Endodermal cell (in vitro differentiated cells): ENCODE results near the gene DCTD. TPM values are rescaled to one million over a fixed set of nuclear protein-coding genes. Genes with fewer than 3 reads are reported as not detected.

Source experiments
- DNase-seq: peaks from one replicate; pipeline ENCODE4 v3.0.0-alpha.2; 2017
- H3K27ac ChIP-seq: 2 replicates; pipeline ENCODE4 v1.5.1; 2013; ENCODE audit warnings: mild to moderate bottlenecking, low read depth, low read length, moderate library complexity
- H3K27me3 ChIP-seq: 2 replicates; pipeline ENCODE4 v1.6.1; 2013; ENCODE audit warnings: mild to moderate bottlenecking, low read length, moderate library complexity; ENCODE audit not compliant: insufficient read depth, control insufficient read depth, poor library complexity, severe bottlenecking
- H3K36me3 ChIP-seq: 2 replicates; pipeline ENCODE4 v1.7.0; 2013; ENCODE audit warnings: mild to moderate bottlenecking, low read length, moderate library complexity; ENCODE audit not compliant: control insufficient read depth, insufficient read depth
- H3K4me1 ChIP-seq: one replicate; pipeline ENCODE4 v1.7.0; 2013; ENCODE audit warnings: low read length; ENCODE audit not compliant: control insufficient read depth, insufficient read depth
- H3K4me3 ChIP-seq: 2 replicates; pipeline ENCODE4 v1.5.1; 2013; ENCODE audit warnings: mild to moderate bottlenecking, low read length, moderate library complexity
- H3K9ac ChIP-seq: 2 replicates; pipeline ENCODE4 v1.6.1; 2013; ENCODE audit warnings: mild to moderate bottlenecking, low read length, moderate library complexity; ENCODE audit not compliant: poor library complexity, severe bottlenecking; ENCODE audit errors: extremely low read depth
- H3K9me3 ChIP-seq: 2 replicates; pipeline ENCODE4 v1.6.1; 2013; ENCODE audit warnings: mild to moderate bottlenecking, low read length, moderate library complexity; ENCODE audit not compliant: control insufficient read depth
- H3K27ac Mint-ChIP-seq: 2 replicates; pipeline ENCODE4 v1.8.0; 2020; ENCODE audit warnings: mixed read lengths
- H3K27me3 Mint-ChIP-seq: 2 replicates; pipeline ENCODE4 v1.8.0; 2021; ENCODE audit warnings: mild to moderate bottlenecking, mixed read lengths; ENCODE audit not compliant: insufficient read depth
- H3K36me3 Mint-ChIP-seq: 2 replicates; pipeline ENCODE4 v1.8.0; 2020; ENCODE audit warnings: low read depth, mixed read lengths
- H3K4me1 Mint-ChIP-seq: 2 replicates; pipeline ENCODE4 v1.8.0; 2020; ENCODE audit warnings: mixed read lengths
- H3K4me3 Mint-ChIP-seq: 2 replicates; pipeline ENCODE4 v1.8.0; 2020; ENCODE audit warnings: mild to moderate bottlenecking, moderate library complexity, mixed read lengths
- H3K9me3 Mint-ChIP-seq: 2 replicates; pipeline ENCODE4 v1.8.0; 2020; ENCODE audit warnings: mild to moderate bottlenecking, mixed read lengths
- WGBS, 2 experiments: methylation state at CpG; one replicate each; pipeline versions ENCODE4 v1.1.5 to v1.1.7; 2013; ENCODE audit warnings: missing lambda C conversion rate in 2 of 2, mixed read lengths in 1 of 2; ENCODE audit not compliant: insufficient coverage in 1 of 2, insufficient read length in 1 of 2; 5-methylcytosine and 5-hydroxymethylcytosine counted together
- total RNA-seq, 2 donors: library from RNA; stranded (reverse); fragmentation: NEBNext Ultra II Directional in 1 of 2; extraction: Animal tissue kit (Norgen Biotek cat#: 25700) in 1 of 2; gene quantifications; 2 replicates in 1 of 2; 3 replicates in 1 of 2; pipeline ENCODE4 v1.2.1, GENCODE V29; 2021
- TF ChIP-seq, protein P1 (sequence below): fragments of 200-600 bp; sonication (generic); conservative IDR thresholded peaks from 2 replicates; pipeline ENCODE4 v1.5.0; 2021; ENCODE audit warnings: antibody characterized with exemption, mild to moderate bottlenecking

Gene DCTD
- total RNA-seq, 2 donors from 2014 or later: 104 to 111 TPM

DNA sequence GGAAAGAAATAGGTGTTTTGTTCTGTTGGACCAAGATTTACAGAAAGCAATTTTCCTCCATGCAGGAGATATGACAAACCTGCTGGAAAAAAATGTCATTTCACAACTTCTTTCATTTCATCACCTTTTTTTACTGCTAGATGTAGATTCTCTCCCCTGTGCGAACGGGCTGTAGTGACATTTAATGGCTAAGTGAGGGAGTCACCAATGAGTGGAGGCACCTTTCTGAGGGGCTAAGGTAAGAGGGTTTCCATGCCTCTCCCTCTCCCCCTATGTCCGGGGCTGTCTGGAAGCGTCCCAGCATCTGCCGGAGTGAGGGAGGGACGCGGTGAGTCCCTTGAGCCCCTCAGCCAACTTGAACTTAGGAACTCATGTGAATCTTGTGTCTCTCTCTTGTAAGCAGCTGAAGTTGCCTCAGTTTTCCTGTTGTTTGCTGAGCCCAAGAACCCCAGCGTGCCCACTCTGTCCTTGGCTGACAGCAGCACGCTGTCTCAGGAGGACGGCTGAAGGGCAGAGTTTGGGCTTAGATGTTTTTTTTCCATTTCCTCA, 42.3 kb downstream of the DCTD start:
- Histone ChIP-seq H3K4me3 (no peak overlapping the region), H3K9ac (no peak overlapping the region), H3K27ac (peak overlapping the region; percentile 53), H3K27me3 (no peaks in the 10 kb centered on the region), H3K9me3 (no peaks in the 10 kb centered on the region), H3K4me1 (no peaks in the 10 kb centered on the region), H3K36me3 (no peaks in the 10 kb centered on the region)
- Mint-ChIP-seq H3K27me3 (no peaks in the 10 kb centered on the region), H3K27ac (no peak overlapping the region), H3K9me3 (peaks cover 4% of the 10 kb centered on the region), H3K4me3 (no peak overlapping the region), H3K4me1 (peaks cover 14% of the 10 kb centered on the region), H3K36me3 (peaks cover 4% of the 10 kb centered on the region)
- DNase-seq: no peak
- WGBS, 2 experiments: 94 to 100% methylated on average over 4 to 10 of the region's 10 CpGs
- TF ChIP-seq, protein P1, sequence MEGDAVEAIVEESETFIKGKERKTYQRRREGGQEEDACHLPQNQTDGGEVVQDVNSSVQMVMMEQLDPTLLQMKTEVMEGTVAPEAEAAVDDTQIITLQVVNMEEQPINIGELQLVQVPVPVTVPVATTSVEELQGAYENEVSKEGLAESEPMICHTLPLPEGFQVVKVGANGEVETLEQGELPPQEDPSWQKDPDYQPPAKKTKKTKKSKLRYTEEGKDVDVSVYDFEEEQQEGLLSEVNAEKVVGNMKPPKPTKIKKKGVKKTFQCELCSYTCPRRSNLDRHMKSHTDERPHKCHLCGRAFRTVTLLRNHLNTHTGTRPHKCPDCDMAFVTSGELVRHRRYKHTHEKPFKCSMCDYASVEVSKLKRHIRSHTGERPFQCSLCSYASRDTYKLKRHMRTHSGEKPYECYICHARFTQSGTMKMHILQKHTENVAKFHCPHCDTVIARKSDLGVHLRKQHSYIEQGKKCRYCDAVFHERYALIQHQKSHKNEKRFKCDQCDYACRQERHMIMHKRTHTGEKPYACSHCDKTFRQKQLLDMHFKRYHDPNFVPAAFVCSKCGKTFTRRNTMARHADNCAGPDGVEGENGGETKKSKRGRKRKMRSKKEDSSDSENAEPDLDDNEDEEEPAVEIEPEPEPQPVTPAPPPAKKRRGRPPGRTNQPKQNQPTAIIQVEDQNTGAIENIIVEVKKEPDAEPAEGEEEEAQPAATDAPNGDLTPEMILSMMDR: no peak

DNA sequence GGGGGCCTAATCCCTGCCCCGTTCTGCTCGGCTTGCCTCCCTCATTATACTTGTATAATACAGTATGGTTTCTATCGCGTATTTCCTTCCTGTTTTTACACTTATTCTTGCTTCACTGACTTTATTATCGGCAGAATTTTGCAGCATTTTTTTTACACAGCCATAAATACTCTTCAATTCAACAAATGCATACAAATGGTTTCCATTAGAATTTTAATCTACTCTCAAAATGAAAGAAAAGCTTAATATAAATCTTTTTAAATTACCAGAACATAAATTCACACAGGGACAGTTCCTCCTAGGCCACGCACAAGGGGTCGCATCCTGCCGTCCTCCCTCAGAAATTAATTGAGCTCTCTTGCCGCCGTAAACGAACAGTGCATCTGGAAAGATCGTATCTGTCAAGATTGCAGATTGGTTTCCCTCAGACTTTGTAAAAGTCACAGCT, 42.9 kb downstream of the DCTD start:
- no peaks in the 10 kb centered on the region for H3K9me3 ChIP-seq
- no peak overlapping the region for H3K4me3 ChIP-seq
- Mint-ChIP-seq H3K9me3 (peaks cover 4% of the 10 kb centered on the region), H3K36me3 (peaks cover 4% of the 10 kb centered on the region), H3K4me1 (peaks cover 14% of the 10 kb centered on the region), H3K27ac (no peak overlapping the region), H3K27me3 (no peaks in the 10 kb centered on the region), H3K4me3 (no peak overlapping the region)
- WGBS, 2 experiments: 95 to 97% methylated on average over 11 to 12 of the region's 12 CpGs
- H3K27me3 ChIP-seq: no peaks in the 10 kb centered on the region
- no peaks in the 10 kb centered on the region for H3K36me3 ChIP-seq
- no peaks in the 10 kb centered on the region for H3K4me1 ChIP-seq
- TF ChIP-seq, protein P1: no peak
- no peak overlapping the region for H3K27ac ChIP-seq
- no peak overlapping the region for H3K9ac ChIP-seq
- no peak for DNase-seq

DNA sequence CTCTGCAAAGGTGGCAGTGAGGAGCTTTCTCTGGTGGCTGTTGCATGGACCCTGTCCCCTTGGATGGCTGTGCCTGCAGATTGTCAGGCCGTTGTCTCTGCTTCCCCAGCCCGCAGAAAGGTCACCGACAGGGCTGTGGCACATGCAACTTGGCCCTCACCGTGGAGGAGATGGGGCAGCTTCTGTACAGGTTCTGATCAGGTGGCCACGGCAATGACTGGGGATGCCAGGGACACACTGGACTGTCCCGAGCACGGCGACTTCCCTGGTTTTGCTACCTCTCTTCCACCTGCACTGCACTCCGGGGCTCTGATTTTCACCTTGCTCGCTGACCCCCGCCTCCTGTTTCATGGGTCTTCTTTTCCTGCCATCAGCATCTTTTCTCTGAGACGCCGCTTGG, 43.5 kb downstream of the DCTD start:
- 87 to 95% methylated on average over 13 of the region's 13 CpGs for WGBS, 2 experiments
- DNase-seq: no peak
- TF ChIP-seq, protein P1: no peak
- Mint-ChIP-seq H3K4me3 (no peak overlapping the region), H3K27ac (no peak overlapping the region), H3K27me3 (no peaks in the 10 kb centered on the region), H3K36me3 (peaks cover 4% of the 10 kb centered on the region), H3K4me1 (peaks cover 14% of the 10 kb centered on the region), H3K9me3 (peaks cover 4% of the 10 kb centered on the region)
- H3K9ac ChIP-seq: no peak overlapping the region
- no peaks in the 10 kb centered on the region for H3K9me3 ChIP-seq
- no peaks in the 10 kb centered on the region for H3K36me3 ChIP-seq
- no peaks in the 10 kb centered on the region for H3K27me3 ChIP-seq
- H3K4me1 ChIP-seq: no peaks in the 10 kb centered on the region
- no peak overlapping the region for H3K4me3 ChIP-seq
- H3K27ac ChIP-seq: no peak overlapping the region
